Endodermal cell (in vitro differentiated cells): Measurements from ENCODE around the gene CSRP3. TPM values are rescaled to one million over a fixed set of nuclear protein-coding genes. Genes with fewer than 3 reads are reported as not detected.

Source experiments
- DNase-seq: peaks from one replicate; pipeline ENCODE4 v3.0.0-alpha.2; 2017
- H3K27ac ChIP-seq: 2 replicates; pipeline ENCODE4 v1.5.1; 2013; ENCODE audit warnings: mild to moderate bottlenecking, low read depth, low read length, moderate library complexity
- H3K27me3 ChIP-seq: 2 replicates; pipeline ENCODE4 v1.6.1; 2013; ENCODE audit warnings: mild to moderate bottlenecking, low read length, moderate library complexity; ENCODE audit not compliant: insufficient read depth, control insufficient read depth, poor library complexity, severe bottlenecking
- H3K36me3 ChIP-seq: 2 replicates; pipeline ENCODE4 v1.7.0; 2013; ENCODE audit warnings: mild to moderate bottlenecking, low read length, moderate library complexity; ENCODE audit not compliant: control insufficient read depth, insufficient read depth
- H3K4me1 ChIP-seq: one replicate; pipeline ENCODE4 v1.7.0; 2013; ENCODE audit warnings: low read length; ENCODE audit not compliant: control insufficient read depth, insufficient read depth
- H3K4me3 ChIP-seq: 2 replicates; pipeline ENCODE4 v1.5.1; 2013; ENCODE audit warnings: mild to moderate bottlenecking, low read length, moderate library complexity
- H3K9ac ChIP-seq: 2 replicates; pipeline ENCODE4 v1.6.1; 2013; ENCODE audit warnings: mild to moderate bottlenecking, low read length, moderate library complexity; ENCODE audit not compliant: poor library complexity, severe bottlenecking; ENCODE audit errors: extremely low read depth
- H3K9me3 ChIP-seq: 2 replicates; pipeline ENCODE4 v1.6.1; 2013; ENCODE audit warnings: mild to moderate bottlenecking, low read length, moderate library complexity; ENCODE audit not compliant: control insufficient read depth
- H3K27ac Mint-ChIP-seq: 2 replicates; pipeline ENCODE4 v1.8.0; 2020; ENCODE audit warnings: mixed read lengths
- H3K27me3 Mint-ChIP-seq: 2 replicates; pipeline ENCODE4 v1.8.0; 2021; ENCODE audit warnings: mild to moderate bottlenecking, mixed read lengths; ENCODE audit not compliant: insufficient read depth
- H3K36me3 Mint-ChIP-seq: 2 replicates; pipeline ENCODE4 v1.8.0; 2020; ENCODE audit warnings: low read depth, mixed read lengths
- H3K4me1 Mint-ChIP-seq: 2 replicates; pipeline ENCODE4 v1.8.0; 2020; ENCODE audit warnings: mixed read lengths
- H3K4me3 Mint-ChIP-seq: 2 replicates; pipeline ENCODE4 v1.8.0; 2020; ENCODE audit warnings: mild to moderate bottlenecking, moderate library complexity, mixed read lengths
- H3K9me3 Mint-ChIP-seq: 2 replicates; pipeline ENCODE4 v1.8.0; 2020; ENCODE audit warnings: mild to moderate bottlenecking, mixed read lengths
- WGBS, 2 experiments: methylation state at CpG; one replicate each; pipeline versions ENCODE4 v1.1.5 to v1.1.7; 2013; ENCODE audit warnings: missing lambda C conversion rate in 2 of 2, mixed read lengths in 1 of 2; ENCODE audit not compliant: insufficient coverage in 1 of 2, insufficient read length in 1 of 2; 5-methylcytosine and 5-hydroxymethylcytosine counted together
- total RNA-seq, 2 donors: library from RNA; stranded (reverse); fragmentation: NEBNext Ultra II Directional in 1 of 2; extraction: Animal tissue kit (Norgen Biotek cat#: 25700) in 1 of 2; gene quantifications; 2 replicates in 1 of 2; 3 replicates in 1 of 2; pipeline ENCODE4 v1.2.1, GENCODE V29; 2021
- TF ChIP-seq, protein P1 (sequence below): fragments of 200-600 bp; sonication (generic); conservative IDR thresholded peaks from 2 replicates; pipeline ENCODE4 v1.5.0; 2021; ENCODE audit warnings: antibody characterized with exemption, mild to moderate bottlenecking

Gene CSRP3
- total RNA-seq, 2 donors from 2014 or later: not detected

GRCh38 chr11:19237813-19238212 lies 36.0 kb upstream of the CSRP3 start:
- Histone ChIP-seq H3K27me3 (peaks cover 28% of the 10 kb centered on the region), H3K27ac (no peak overlapping the region), H3K9ac (no peak overlapping the region), H3K9me3 (no peaks in the 10 kb centered on the region), H3K4me3 (no peak overlapping the region), H3K4me1 (no peaks in the 10 kb centered on the region), H3K36me3 (peaks cover 26% of the 10 kb centered on the region)
- peaks cover 22% of the 10 kb centered on the region for H3K27me3 Mint-ChIP-seq
- H3K9me3 Mint-ChIP-seq: no peaks in the 10 kb centered on the region
- DNase-seq: no peak
- H3K27ac Mint-ChIP-seq: no peak overlapping the region
- H3K36me3 Mint-ChIP-seq: peaks cover 39% of the 10 kb centered on the region
- WGBS, 2 experiments: 92 to 93% methylated on average over 3 to 5 of the region's 5 CpGs
- H3K4me3 Mint-ChIP-seq: no peak overlapping the region
- H3K4me1 Mint-ChIP-seq: peaks cover 13% of the 10 kb centered on the region
- TF ChIP-seq, protein P1, sequence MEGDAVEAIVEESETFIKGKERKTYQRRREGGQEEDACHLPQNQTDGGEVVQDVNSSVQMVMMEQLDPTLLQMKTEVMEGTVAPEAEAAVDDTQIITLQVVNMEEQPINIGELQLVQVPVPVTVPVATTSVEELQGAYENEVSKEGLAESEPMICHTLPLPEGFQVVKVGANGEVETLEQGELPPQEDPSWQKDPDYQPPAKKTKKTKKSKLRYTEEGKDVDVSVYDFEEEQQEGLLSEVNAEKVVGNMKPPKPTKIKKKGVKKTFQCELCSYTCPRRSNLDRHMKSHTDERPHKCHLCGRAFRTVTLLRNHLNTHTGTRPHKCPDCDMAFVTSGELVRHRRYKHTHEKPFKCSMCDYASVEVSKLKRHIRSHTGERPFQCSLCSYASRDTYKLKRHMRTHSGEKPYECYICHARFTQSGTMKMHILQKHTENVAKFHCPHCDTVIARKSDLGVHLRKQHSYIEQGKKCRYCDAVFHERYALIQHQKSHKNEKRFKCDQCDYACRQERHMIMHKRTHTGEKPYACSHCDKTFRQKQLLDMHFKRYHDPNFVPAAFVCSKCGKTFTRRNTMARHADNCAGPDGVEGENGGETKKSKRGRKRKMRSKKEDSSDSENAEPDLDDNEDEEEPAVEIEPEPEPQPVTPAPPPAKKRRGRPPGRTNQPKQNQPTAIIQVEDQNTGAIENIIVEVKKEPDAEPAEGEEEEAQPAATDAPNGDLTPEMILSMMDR: no peak

DNA sequence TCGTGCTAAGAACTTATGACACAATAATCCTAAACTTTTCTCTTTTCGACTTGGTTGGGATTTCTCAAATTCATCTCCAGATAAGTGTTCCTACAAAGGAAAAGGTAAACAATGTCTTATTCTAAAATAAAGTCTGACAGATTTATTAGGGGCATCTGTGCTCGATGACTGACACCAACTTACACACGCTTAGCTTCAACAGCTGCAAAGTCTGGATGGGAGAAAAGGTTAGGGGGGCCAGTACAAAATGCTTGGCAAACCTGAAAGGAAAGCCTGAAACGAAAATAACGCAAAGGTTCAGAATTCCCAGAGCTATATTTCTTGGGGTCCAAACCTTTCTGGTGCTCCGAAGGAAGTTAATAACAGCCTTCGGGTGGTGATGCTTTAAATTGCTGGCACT lies 35.6 kb upstream of the CSRP3 start:
- H3K27me3 ChIP-seq: peaks cover 24% of the 10 kb centered on the region
- H3K4me1 Mint-ChIP-seq: peaks cover 9% of the 10 kb centered on the region
- H3K4me3 ChIP-seq: no peak overlapping the region
- WGBS, 2 experiments: 89 to 100% methylated on average over 5 to 8 of the region's 8 CpGs
- H3K9me3 ChIP-seq: no peaks in the 10 kb centered on the region
- no peak overlapping the region for H3K9ac ChIP-seq
- H3K4me3 Mint-ChIP-seq: no peak overlapping the region
- H3K9me3 Mint-ChIP-seq: no peaks in the 10 kb centered on the region
- H3K27me3 Mint-ChIP-seq: peaks cover 17% of the 10 kb centered on the region
- H3K36me3 Mint-ChIP-seq: peaks cover 39% of the 10 kb centered on the region
- no peaks in the 10 kb centered on the region for H3K4me1 ChIP-seq
- H3K27ac Mint-ChIP-seq: no peak overlapping the region
- TF ChIP-seq, protein P1: no peak
- no peak for DNase-seq
- no peak overlapping the region for H3K27ac ChIP-seq
- H3K36me3 ChIP-seq: peaks cover 26% of the 10 kb centered on the region

DNA sequence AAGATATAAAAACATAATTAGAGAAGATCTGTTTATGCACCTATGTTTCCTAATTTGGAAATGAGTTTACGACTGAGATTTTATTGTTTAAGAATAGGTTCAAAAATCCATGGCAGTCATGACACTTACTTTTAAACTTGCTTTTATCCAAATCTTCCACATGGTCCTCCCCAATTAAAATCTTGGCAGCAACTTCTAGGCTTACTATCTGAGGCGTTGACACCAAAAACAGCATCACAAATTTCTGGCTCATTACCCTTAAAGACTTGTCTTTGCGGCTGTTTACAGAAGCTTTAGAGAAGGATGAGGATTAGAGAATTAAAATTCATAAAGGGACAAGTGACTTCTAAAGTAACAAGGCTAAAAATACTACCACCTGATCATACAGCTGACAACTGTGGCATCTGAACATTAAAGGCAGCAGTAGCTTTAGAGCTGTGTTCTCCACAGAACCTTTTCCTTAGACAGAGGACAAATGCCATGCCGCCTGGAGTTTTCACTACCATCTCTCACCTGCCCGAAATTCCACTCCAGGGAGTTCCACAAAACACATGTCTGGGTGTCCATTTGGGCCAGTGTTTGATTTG lies 32.5 kb upstream of the CSRP3 start:
- peaks cover 11% of the 10 kb centered on the region for H3K27me3 Mint-ChIP-seq
- H3K4me1 ChIP-seq: no peaks in the 10 kb centered on the region
- H3K27me3 ChIP-seq: peaks cover 21% of the 10 kb centered on the region
- WGBS, 2 experiments: 95 to 100% methylated on average over 1 to 5 of the region's 5 CpGs
- no peak overlapping the region for H3K27ac ChIP-seq
- H3K4me3 Mint-ChIP-seq: no peak overlapping the region
- no peak overlapping the region for H3K4me3 ChIP-seq
- TF ChIP-seq, protein P1: no peak
- no peaks in the 10 kb centered on the region for H3K9me3 Mint-ChIP-seq
- H3K27ac Mint-ChIP-seq: no peak overlapping the region
- peaks cover 35% of the 10 kb centered on the region for H3K36me3 ChIP-seq
- no peaks in the 10 kb centered on the region for H3K4me1 Mint-ChIP-seq
- DNase-seq: no peak
- peaks cover 57% of the 10 kb centered on the region for H3K36me3 Mint-ChIP-seq
- H3K9me3 ChIP-seq: no peaks in the 10 kb centered on the region
- H3K9ac ChIP-seq: no peak overlapping the region
